ENCODE measurements around the gene WDR17. TPM values are rescaled to one million over a fixed set of nuclear protein-coding genes. Genes with fewer than 3 reads are reported as not detected.

The WDR17 gene
- 1.3 TPM for polyA plus RNA-seq

GRCh38 chr4:176065435-176066291 is at the start of gene WDR17:
Gene WDR17 (plus strand): TSS chr4:176065841. CDS start chr4:176111581, 45,740 bp downstream.
- no peaks in the 10 kb centered on the region for H3K36me3 Mint-ChIP-seq
- H3K27ac Mint-ChIP-seq, result peak within 1 kb of the TSS; percentile 45 to 91 (median 81)
- no peaks in the 10 kb centered on the region for H3K9me3 Mint-ChIP-seq
- H3K4me1 Mint-ChIP-seq, result peaks cover 4 to 11% (median 10%) of the 10 kb centered on the region in 3 donors
- H3K4me3 Mint-ChIP-seq, result peak within 1 kb of the TSS; percentile 80 to 98 (median 94)
- H3K27me3 Mint-ChIP-seq, result no peaks in the 10 kb centered on the region

- Mint-ChIP-seq H3K27ac (no peak overlapping the region), H3K9me3 (peaks cover 0 to 3% (median 0%) of the 10 kb centered on the region in 3 donors), H3K4me1 (peaks cover 12 to 23% (median 18%) of the 10 kb centered on the region in 3 donors), H3K27me3 (peaks cover 2% of the 10 kb centered on the region), H3K4me3 (no peak overlapping the region), H3K36me3 (peaks cover 1% of the 10 kb centered on the region)
These were observed 49.0 kb upstream of the WDR17 start for GRCh38 chr4:176016601-176017000.

GRCh38 chr4:176020481-176021085 is 45.1 kb upstream of the WDR17 start:
- peaks cover 0 to 6% (median 2%) of the 10 kb centered on the region in 3 donors for H3K4me1 Mint-ChIP-seq
- no peak overlapping the region for H3K27ac Mint-ChIP-seq
- H3K4me3 Mint-ChIP-seq, result no peak overlapping the region
- H3K36me3 Mint-ChIP-seq, result peaks cover 1% of the 10 kb centered on the region
- peaks cover 2% of the 10 kb centered on the region for H3K27me3 Mint-ChIP-seq
- peaks cover 0 to 2% (median 0%) of the 10 kb centered on the region in 3 donors for H3K9me3 Mint-ChIP-seq

- Mint-ChIP-seq H3K9me3 (peaks cover 0 to under 1% (median 0%) of the 10 kb centered on the region in 3 donors), H3K4me1 (no peaks in the 10 kb centered on the region), H3K27ac (no peak overlapping the region), H3K27me3 (no peaks in the 10 kb centered on the region), H3K36me3 (no peaks in the 10 kb centered on the region), H3K4me3 (no peak overlapping the region)
These were observed 35.2 kb upstream of the WDR17 start for GRCh38 chr4:176030391-176030790.

GRCh38 chr4:176031922-176032321 is 33.7 kb upstream of the WDR17 start:
- no peaks in the 10 kb centered on the region for H3K36me3 Mint-ChIP-seq
- no peaks in the 10 kb centered on the region for H3K9me3 Mint-ChIP-seq
- no peak overlapping the region for H3K4me3 Mint-ChIP-seq
- H3K27me3 Mint-ChIP-seq, result no peaks in the 10 kb centered on the region
- peak overlapping the region in 1 of 3 donors; percentile 4 for H3K27ac Mint-ChIP-seq
- peaks cover 0 to 3% (median 0%) of the 10 kb centered on the region in 3 donors for H3K4me1 Mint-ChIP-seq

GRCh38 chr4:176032454-176032853 is 33.2 kb upstream of the WDR17 start:
- Mint-ChIP-seq H3K4me1 (peaks cover 0 to 3% (median 0%) of the 10 kb centered on the region in 3 donors), H3K9me3 (no peaks in the 10 kb centered on the region), H3K27me3 (no peaks in the 10 kb centered on the region), H3K36me3 (no peaks in the 10 kb centered on the region), H3K4me3 (no peak overlapping the region), H3K27ac (peak overlapping the region in 1 of 3 donors; percentile 4)

GRCh38 chr4:176034499-176034898 is 31.1 kb upstream of the WDR17 start:
- H3K36me3 Mint-ChIP-seq, result peaks cover 2% of the 10 kb centered on the region
- H3K27ac Mint-ChIP-seq, result no peak overlapping the region
- H3K4me1 Mint-ChIP-seq, result peaks cover 0 to 3% (median 0%) of the 10 kb centered on the region in 3 donors
- peaks cover 0 to under 1% (median 0%) of the 10 kb centered on the region in 3 donors for H3K9me3 Mint-ChIP-seq
- H3K27me3 Mint-ChIP-seq, result no peaks in the 10 kb centered on the region
- H3K4me3 Mint-ChIP-seq, result no peak overlapping the region

- no peak overlapping the region for H3K27ac Mint-ChIP-seq
- peaks cover 0 to 4% (median 0%) of the 10 kb centered on the region in 3 donors for H3K9me3 Mint-ChIP-seq
- peaks cover 0 to 3% (median 0%) of the 10 kb centered on the region in 3 donors for H3K4me1 Mint-ChIP-seq
- H3K4me3 Mint-ChIP-seq, result no peak overlapping the region
- no peaks in the 10 kb centered on the region for H3K27me3 Mint-ChIP-seq
- peaks cover 2% of the 10 kb centered on the region for H3K36me3 Mint-ChIP-seq
These were observed 30.7 kb upstream of the WDR17 start for GRCh38 chr4:176034936-176035335.

GRCh38 chr4:176036585-176037205 is 28.9 kb upstream of the WDR17 start:
- Mint-ChIP-seq H3K27me3 (no peaks in the 10 kb centered on the region), H3K4me3 (no peak overlapping the region), H3K9me3 (peaks cover 0 to 4% (median 0%) of the 10 kb centered on the region in 3 donors), H3K27ac (no peak overlapping the region), H3K36me3 (peaks cover 2% of the 10 kb centered on the region), H3K4me1 (peaks cover 0 to 3% (median 0%) of the 10 kb centered on the region in 3 donors)

- Mint-ChIP-seq H3K9me3 (peaks cover 0 to 4% (median 0%) of the 10 kb centered on the region in 3 donors), H3K27ac (no peak overlapping the region), H3K4me1 (peaks cover 0 to 3% (median 0%) of the 10 kb centered on the region in 3 donors), H3K36me3 (peaks cover 2% of the 10 kb centered on the region), H3K27me3 (no peaks in the 10 kb centered on the region), H3K4me3 (no peak overlapping the region)
These were observed 26.9 kb upstream of the WDR17 start for GRCh38 chr4:176038789-176039188.

- H3K4me1 Mint-ChIP-seq, result peaks cover 0 to 1% (median 0%) of the 10 kb centered on the region in 3 donors
- H3K27me3 Mint-ChIP-seq, result no peaks in the 10 kb centered on the region
- no peak overlapping the region for H3K4me3 Mint-ChIP-seq
- H3K27ac Mint-ChIP-seq, result no peak overlapping the region
- H3K9me3 Mint-ChIP-seq, result peaks cover 0 to 7% (median 0%) of the 10 kb centered on the region in 3 donors
- H3K36me3 Mint-ChIP-seq, result peaks cover 2% of the 10 kb centered on the region
These were observed 23.4 kb upstream of the WDR17 start for GRCh38 chr4:176042195-176042594.

GRCh38 chr4:176043838-176044588 is 21.6 kb upstream of the WDR17 start:
- Mint-ChIP-seq H3K4me3 (no peak overlapping the region), H3K4me1 (peaks cover 0 to 1% (median 0%) of the 10 kb centered on the region in 3 donors), H3K9me3 (peaks cover 0 to 7% (median 0%) of the 10 kb centered on the region in 3 donors), H3K36me3 (no peaks in the 10 kb centered on the region), H3K27ac (no peak overlapping the region), H3K27me3 (no peaks in the 10 kb centered on the region)

- no peaks in the 10 kb centered on the region for H3K27me3 Mint-ChIP-seq
These were observed 21.1 kb upstream of the WDR17 start for GRCh38 chr4:176044589-176044951.

GRCh38 chr4:176048631-176049030 is 17.0 kb upstream of the WDR17 start:
- H3K4me1 Mint-ChIP-seq, result peaks cover 7 to 10% (median 7%) of the 10 kb centered on the region in 3 donors
- no peaks in the 10 kb centered on the region for H3K27me3 Mint-ChIP-seq
- H3K9me3 Mint-ChIP-seq, result peaks cover 0 to 3% (median 0%) of the 10 kb centered on the region in 3 donors
- no peak overlapping the region for H3K27ac Mint-ChIP-seq
- no peaks in the 10 kb centered on the region for H3K36me3 Mint-ChIP-seq
- no peak overlapping the region for H3K4me3 Mint-ChIP-seq

More at GRCh38 chr4:176044589-176044951, 21.1 kb upstream of the WDR17 start:
- H3K4me3 Mint-ChIP-seq, result no peak overlapping the region
- H3K9me3 Mint-ChIP-seq, result peaks cover 0 to 5% (median 0%) of the 10 kb centered on the region in 3 donors
- H3K27ac Mint-ChIP-seq, result no peak overlapping the region
- H3K4me1 Mint-ChIP-seq, result peaks cover 0 to 1% (median 0%) of the 10 kb centered on the region in 3 donors
- H3K36me3 Mint-ChIP-seq, result no peaks in the 10 kb centered on the region
